ENCODE data around the gene XYLT1. TPM values are rescaled to one million over a fixed set of nuclear protein-coding genes. Genes with fewer than 3 reads are reported as not detected.

XYLT1 gene
- total and polyA plus RNA-seq, 3 experiments from 2014 or later, result 1.4 to 9.1 (median 6.8) TPM

GRCh38 chr16:17453364-17454038 is 17.3 kb downstream of the XYLT1 start:
- Histone ChIP-seq H3K27me3 (ENCODE audit: insufficient read depth, low read length, poor library complexity, severe bottlenecking) (no peaks in the 10 kb centered on the region), H3K4me1 (ENCODE audit: insufficient read depth, low read length) (peaks cover 35% of the 10 kb centered on the region), H3K27ac (ENCODE audit: low read depth, low read length) (no peak overlapping the region), H3K9me3 (ENCODE audit: low read length) (no peaks in the 10 kb centered on the region), H3K4me3 (ENCODE audit: low read length) (no peak overlapping the region), H3K36me3 (ENCODE audit: insufficient read depth, low read length) (no peaks in the 10 kb centered on the region)
- ChIA-PET CTCF (no interaction called here), POLR2A (no interaction called here)
- H3K36me3 Mint-ChIP-seq, result peaks cover 0 to 7% (median 3%) of the 10 kb centered on the region in 3 donors
- H3K27me3 Mint-ChIP-seq, result peaks cover 0 to 1% of the 10 kb centered on the region in 2 donors
- H3K4me1 Mint-ChIP-seq, result peaks cover 36 to 56% (median 47%) of the 10 kb centered on the region in 3 donors
- H3K9me3 Mint-ChIP-seq, result no peaks in the 10 kb centered on the region
- H3K4me3 Mint-ChIP-seq, result no peak overlapping the region
- DNase-seq, result no peak
- H3K27ac Mint-ChIP-seq, result no peak overlapping the region

DNA sequence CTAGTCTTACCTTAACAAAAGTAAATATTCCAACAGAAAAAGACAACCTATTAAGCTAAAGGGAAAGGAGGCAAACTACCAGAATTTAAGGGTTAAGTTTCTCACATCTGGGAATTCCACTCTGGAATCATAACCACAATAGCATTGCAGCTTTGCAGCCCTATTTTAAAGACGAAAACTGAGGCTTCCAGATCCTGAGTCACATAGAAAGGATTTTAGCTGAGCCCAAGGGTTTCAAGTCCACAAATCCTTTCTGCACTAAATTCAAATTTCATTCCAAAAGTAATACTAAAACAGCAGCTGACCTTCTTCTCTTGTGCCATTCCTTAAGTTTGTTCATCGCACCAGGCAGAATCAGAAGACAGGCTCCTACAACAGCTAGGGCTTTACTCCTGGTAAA is 17.8 kb downstream of the XYLT1 start:
- peaks cover 0 to 7% (median 3%) of the 10 kb centered on the region in 3 donors for H3K36me3 Mint-ChIP-seq
- Histone ChIP-seq H3K4me1 (ENCODE audit: insufficient read depth, low read length) (peaks cover 41% of the 10 kb centered on the region), H3K27ac (ENCODE audit: low read depth, low read length) (no peak overlapping the region), H3K9me3 (ENCODE audit: low read length) (no peaks in the 10 kb centered on the region), H3K27me3 (ENCODE audit: insufficient read depth, low read length, poor library complexity, severe bottlenecking) (no peaks in the 10 kb centered on the region), H3K36me3 (ENCODE audit: insufficient read depth, low read length) (no peaks in the 10 kb centered on the region), H3K4me3 (ENCODE audit: low read length) (no peak overlapping the region)
- H3K27me3 Mint-ChIP-seq, result peaks cover 0 to 1% of the 10 kb centered on the region in 2 donors
- POLR2A ChIA-PET, result no interaction called here
- H3K4me3 Mint-ChIP-seq, result peak overlapping the region in 1 of 7 donors; percentile 33
- peaks cover 39 to 60% (median 51%) of the 10 kb centered on the region in 3 donors for H3K4me1 Mint-ChIP-seq
- H3K9me3 Mint-ChIP-seq, result no peaks in the 10 kb centered on the region
- no peak for DNase-seq
- peak overlapping the region in 4 of 8 donors; percentile 12 to 68 (median 23) for H3K27ac Mint-ChIP-seq
- CTCF ChIA-PET, result no interaction called here

- Mint-ChIP-seq H3K4me1 (peaks cover 50 to 65% (median 57%) of the 10 kb centered on the region in 3 donors), H3K27ac (peak overlapping the region in 5 of 8 donors; percentile 16 to 58 (median 56)), H3K36me3 (peaks cover 0 to 4% (median 0%) of the 10 kb centered on the region in 3 donors), H3K27me3 (peaks cover 0 to 1% of the 10 kb centered on the region in 2 donors), H3K9me3 (no peaks in the 10 kb centered on the region), H3K4me3 (peak overlapping the region in 6 of 7 donors; percentile 16 to 58 (median 42))
- no peaks in the 10 kb centered on the region for H3K36me3 ChIP-seq (ENCODE audit: insufficient read depth, low read length)
- no peaks in the 10 kb centered on the region for H3K9me3 ChIP-seq (ENCODE audit: low read length)
- H3K27ac ChIP-seq (ENCODE audit: low read depth, low read length), result no peak overlapping the region
- H3K27me3 ChIP-seq (ENCODE audit: insufficient read depth, low read length, poor library complexity, severe bottlenecking), result no peaks in the 10 kb centered on the region
- no peak for DNase-seq
- H3K4me1 ChIP-seq (ENCODE audit: insufficient read depth, low read length), result peaks cover 51% of the 10 kb centered on the region
- ChIA-PET CTCF (interaction anchor here (1.5 kb wide), 1 partner anchor 16 kb away, joined by 4 read pairs; no protein-coding TSS in a partner anchor), POLR2A (no interaction called here)
- H3K4me3 ChIP-seq (ENCODE audit: low read length), result no peak overlapping the region
These were observed 18.9 kb downstream of the XYLT1 start for GRCh38 chr16:17451843-17452242.

GRCh38 chr16:17450291-17450690 is 20.5 kb downstream of the XYLT1 start:
- H3K4me1 Mint-ChIP-seq, result peaks cover 52 to 71% (median 62%) of the 10 kb centered on the region in 3 donors

DNA sequence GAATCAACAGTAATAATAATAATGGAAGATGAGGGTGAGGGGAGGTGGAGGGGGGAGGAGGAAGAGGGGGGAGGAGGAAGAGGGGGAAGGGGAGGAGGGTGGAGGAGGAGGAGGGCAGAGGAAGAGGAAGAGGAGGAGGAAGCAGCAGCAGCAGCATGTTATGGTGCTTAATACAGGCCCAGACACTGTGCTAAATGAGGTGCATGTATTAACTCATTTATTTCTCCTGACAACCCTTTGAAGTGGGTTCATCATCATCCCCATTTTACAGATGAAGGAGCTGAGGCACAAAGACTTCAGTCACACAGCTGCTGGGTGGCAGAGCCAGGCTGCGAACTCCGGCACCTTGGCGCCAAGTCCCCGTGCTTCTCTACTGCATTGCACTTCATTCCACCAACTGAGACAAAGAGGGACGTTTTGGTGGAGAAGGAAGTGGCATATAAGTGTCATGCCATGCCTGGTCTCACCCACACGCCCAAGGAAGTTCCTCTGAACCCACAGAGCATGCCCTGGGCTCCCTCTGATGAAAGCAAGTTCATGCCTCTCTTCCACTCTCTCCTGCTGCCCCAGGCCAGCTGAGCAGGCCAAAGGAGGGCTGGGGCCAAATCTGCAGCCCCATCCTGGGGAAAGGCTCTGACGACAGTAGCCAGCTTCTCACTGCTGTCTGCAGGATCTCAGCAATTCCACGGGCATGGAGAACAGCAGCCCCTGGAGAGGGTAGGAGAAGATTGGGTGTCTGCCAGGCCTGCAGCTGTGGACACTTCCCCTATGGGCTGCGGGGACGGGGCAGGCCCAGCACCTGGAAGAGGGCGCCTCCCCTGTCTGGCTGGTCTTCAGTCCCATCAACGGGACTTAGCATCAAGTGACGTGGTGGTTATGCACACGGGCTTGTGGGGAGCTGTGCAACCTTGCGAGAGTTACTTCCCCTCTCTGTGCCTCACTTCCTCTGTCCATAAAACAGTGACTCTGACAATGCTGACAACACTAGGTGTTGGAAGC is 21.8 kb downstream of the XYLT1 start:
- ChIA-PET CTCF (interaction anchor here (0.8 to 1.2 kb wide), 6 partner anchors 13 to 130 kb away, joined by 3 to 6 read pairs (median 3); no protein-coding TSS in a partner anchor), POLR2A (interaction anchor here (1.1 to 1.8 kb wide), 2 partner anchors 8 to 9 kb away, joined by 3 to 5 read pairs; no protein-coding TSS in a partner anchor)
- no peaks in the 10 kb centered on the region for H3K9me3 ChIP-seq (ENCODE audit: low read length)
- H3K4me1 Mint-ChIP-seq, result peaks cover 52 to 68% (median 62%) of the 10 kb centered on the region in 3 donors
- DNase-seq, result peak in 4 of 5 donors; percentile 28 to 72 (median 58)
- peak overlapping the region; percentile 7 for H3K4me3 ChIP-seq (ENCODE audit: low read length)
- H3K4me3 Mint-ChIP-seq, result peak overlapping the region; percentile 17 to 88 (median 73)
- peak overlapping the region; percentile 52 for H3K27ac ChIP-seq (ENCODE audit: low read depth, low read length)
- no peaks in the 10 kb centered on the region for H3K9me3 Mint-ChIP-seq
- peaks cover 0 to 1% of the 10 kb centered on the region in 2 donors for H3K27me3 Mint-ChIP-seq
- H3K27ac Mint-ChIP-seq, result peak overlapping the region; percentile 64 to 95 (median 88)
- no peaks in the 10 kb centered on the region for H3K36me3 ChIP-seq (ENCODE audit: insufficient read depth, low read length)
- H3K4me1 ChIP-seq (ENCODE audit: insufficient read depth, low read length), result peaks cover 51% of the 10 kb centered on the region
- no peaks in the 10 kb centered on the region for H3K27me3 ChIP-seq (ENCODE audit: insufficient read depth, low read length, poor library complexity, severe bottlenecking)
- H3K36me3 Mint-ChIP-seq, result peaks cover 3 to 5% (median 4%) of the 10 kb centered on the region in 3 donors

More at GRCh38 chr16:17450291-17450690, 20.5 kb downstream of the XYLT1 start:
- H3K9me3 Mint-ChIP-seq, result no peaks in the 10 kb centered on the region
- H3K27ac ChIP-seq (ENCODE audit: low read depth, low read length), result no peak overlapping the region
- H3K27ac Mint-ChIP-seq, result peak overlapping the region in 6 of 8 donors; percentile 40 to 95 (median 70)
- H3K27me3 Mint-ChIP-seq, result peaks cover 0 to 1% of the 10 kb centered on the region in 2 donors
- no peaks in the 10 kb centered on the region for H3K27me3 ChIP-seq (ENCODE audit: insufficient read depth, low read length, poor library complexity, severe bottlenecking)
- CTCF ChIA-PET, result no interaction called here
- no peak overlapping the region for H3K4me3 ChIP-seq (ENCODE audit: low read length)
- POLR2A ChIA-PET, result interaction anchor here (1.1 to 1.8 kb wide), 2 partner anchors 9 to 11 kb away, joined by 3 to 5 read pairs; no protein-coding TSS in a partner anchor
- H3K36me3 ChIP-seq (ENCODE audit: insufficient read depth, low read length), result no peaks in the 10 kb centered on the region
- peaks cover 51% of the 10 kb centered on the region for H3K4me1 ChIP-seq (ENCODE audit: insufficient read depth, low read length)
- H3K36me3 Mint-ChIP-seq, result peaks cover 0 to 7% (median 4%) of the 10 kb centered on the region in 3 donors
- no peaks in the 10 kb centered on the region for H3K9me3 ChIP-seq (ENCODE audit: low read length)
- no peak for DNase-seq
- peak overlapping the region in 3 of 7 donors; percentile 16 to 46 (median 42) for H3K4me3 Mint-ChIP-seq

GRCh38 chr16:17447101-17447569 is 23.6 kb downstream of the XYLT1 start:
- H3K9me3 Mint-ChIP-seq, result no peaks in the 10 kb centered on the region
- ChIA-PET POLR2A (no interaction called here), CTCF (no interaction called here)
- H3K4me1 Mint-ChIP-seq, result peaks cover 50 to 60% (median 57%) of the 10 kb centered on the region in 3 donors
- H3K36me3 Mint-ChIP-seq, result peaks cover 4 to 14% (median 9%) of the 10 kb centered on the region in 3 donors
- H3K4me3 Mint-ChIP-seq, result no peak overlapping the region
- Histone ChIP-seq H3K27ac (ENCODE audit: low read depth, low read length) (no peak overlapping the region), H3K9me3 (ENCODE audit: low read length) (no peaks in the 10 kb centered on the region), H3K36me3 (ENCODE audit: insufficient read depth, low read length) (no peaks in the 10 kb centered on the region), H3K4me3 (ENCODE audit: low read length) (no peak overlapping the region), H3K27me3 (ENCODE audit: insufficient read depth, low read length, poor library complexity, severe bottlenecking) (no peaks in the 10 kb centered on the region), H3K4me1 (ENCODE audit: insufficient read depth, low read length) (peaks cover 49% of the 10 kb centered on the region)
- no peak for DNase-seq
- H3K27ac Mint-ChIP-seq, result peak overlapping the region in 5 of 8 donors; percentile 11 to 72 (median 37)
- H3K27me3 Mint-ChIP-seq, result peaks cover 0 to 1% of the 10 kb centered on the region in 2 donors

- Histone ChIP-seq H3K36me3 (ENCODE audit: insufficient read depth, low read length) (no peaks in the 10 kb centered on the region), H3K27me3 (ENCODE audit: insufficient read depth, low read length, poor library complexity, severe bottlenecking) (no peaks in the 10 kb centered on the region), H3K9me3 (ENCODE audit: low read length) (no peaks in the 10 kb centered on the region), H3K4me3 (ENCODE audit: low read length) (no peak overlapping the region), H3K4me1 (ENCODE audit: insufficient read depth, low read length) (peaks cover 45% of the 10 kb centered on the region), H3K27ac (ENCODE audit: low read depth, low read length) (no peak overlapping the region)
- peaks cover 45 to 59% (median 52%) of the 10 kb centered on the region in 3 donors for H3K4me1 Mint-ChIP-seq
- ChIA-PET CTCF (no interaction called here), POLR2A (no interaction called here)
- no peak for DNase-seq
- peak overlapping the region in 1 of 8 donors; percentile 37 for H3K27ac Mint-ChIP-seq
- H3K27me3 Mint-ChIP-seq, result peaks cover 0 to 1% of the 10 kb centered on the region in 2 donors
- no peak overlapping the region for H3K4me3 Mint-ChIP-seq
- H3K9me3 Mint-ChIP-seq, result no peaks in the 10 kb centered on the region
- peaks cover 4 to 14% (median 9%) of the 10 kb centered on the region in 3 donors for H3K36me3 Mint-ChIP-seq
These were observed 24.1 kb downstream of the XYLT1 start for GRCh38 chr16:17446661-17447060.

Measured in CD8-positive, alpha-beta memory T cell (primary cell).